EH (cell line): ENCODE measurements around the gene GRAMD2B.

Source experiments
- DNase-seq: peaks from one replicate; pipeline ENCODE4 v3.0.0-alpha.2; 2015; ENCODE audit warnings: low read depth

Gene GRAMD2B

DNA sequence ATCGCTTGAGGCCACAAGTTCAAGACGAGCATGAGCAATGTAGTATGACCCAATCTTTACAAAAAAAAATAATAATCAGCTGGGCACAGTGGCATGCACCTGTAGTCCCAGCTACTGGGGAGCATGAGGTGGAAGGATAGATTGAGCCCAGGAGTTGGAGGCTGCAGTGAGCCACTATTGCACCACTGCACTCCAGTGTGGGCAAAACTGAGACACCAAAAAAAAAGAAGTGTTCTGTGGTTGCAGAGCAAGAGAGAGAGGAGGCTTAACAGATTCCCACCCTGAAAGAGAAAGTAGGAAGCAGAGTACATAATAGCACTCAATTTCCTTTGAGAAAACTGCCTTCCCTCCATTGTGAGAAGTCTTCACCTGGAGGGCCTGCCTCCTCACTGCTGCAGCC is 119.2 kb downstream of the GRAMD2B start:
- no peak for DNase-seq

DNA sequence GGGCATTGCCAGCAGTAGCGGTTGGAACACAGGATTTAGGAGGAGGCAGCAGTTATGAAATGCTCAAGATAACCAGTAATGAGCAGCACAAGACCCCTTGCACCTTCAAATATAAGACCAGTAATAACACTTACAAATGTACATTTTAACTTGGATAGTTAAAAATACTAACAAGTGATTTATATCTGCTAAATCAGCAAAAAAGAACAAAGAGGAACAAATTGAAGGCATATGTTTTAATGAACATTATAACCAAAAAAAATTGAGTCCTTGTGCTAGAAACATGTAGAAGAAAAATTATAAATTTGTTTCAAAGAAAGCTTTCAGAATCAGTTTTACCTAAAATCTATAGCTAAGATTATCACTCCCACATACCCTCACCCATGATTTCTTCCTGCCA is 119.8 kb downstream of the GRAMD2B start:
- DNase-seq = no peak

DNA sequence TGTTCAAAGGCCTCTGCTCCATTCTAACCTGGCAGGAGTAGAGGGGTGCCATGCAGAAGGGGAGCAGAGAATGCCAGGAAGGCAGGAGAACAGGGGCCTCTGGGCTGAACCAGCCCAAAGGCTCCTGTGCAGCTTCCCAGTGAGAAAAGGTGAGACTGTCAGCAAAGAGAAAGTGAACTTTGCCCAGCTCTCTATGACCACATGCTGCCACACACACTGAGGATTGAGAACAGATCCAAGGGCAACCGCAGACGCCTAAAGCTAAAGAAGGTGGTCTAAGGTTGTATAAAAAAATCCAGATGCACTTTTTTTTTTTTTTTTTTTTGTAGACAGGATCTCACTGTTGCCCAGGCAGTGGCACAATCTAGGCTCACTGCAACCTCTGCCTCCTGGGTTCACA is 120.5 kb downstream of the GRAMD2B start:
- no peak for DNase-seq
